Middle frontal gyrus (tissue), 1 donor: ENCODE data around the gene UCN2.
"Not testable (repeated sequence)": the region's sequence is repeated elsewhere in the genome, so short reads cannot be mapped to it uniquely, and the experiment has no call there.

Experiments used
- DNase-seq: peaks from one replicate; pipeline ENCODE4 v3.0.0-alpha.2; 2015; ENCODE audit warnings: low spot score; ENCODE audit errors: extremely low spot score

UCN2 gene

GRCh38 chr3:48538451-48538850 is 25.1 kb downstream of the UCN2 start:
- no peak for DNase-seq

- no peak for DNase-seq
These were observed 26.8 kb downstream of the UCN2 start for GRCh38 chr3:48536785-48537184.

- no peak for DNase-seq
These were observed 27.5 kb downstream of the UCN2 start for GRCh38 chr3:48536116-48536515.

GRCh38 chr3:48535578-48535977 is 28.0 kb downstream of the UCN2 start:
- DNase-seq: no peak

- DNase-seq: no peak
These were observed 30.6 kb downstream of the UCN2 start for GRCh38 chr3:48532977-48533337.

GRCh38 chr3:48532271-48532976 is 31.2 kb downstream of the UCN2 start:
- peak; percentile 52 for DNase-seq

- DNase-seq: not testable (repeated sequence)
These were observed 32.9 kb downstream of the UCN2 start for GRCh38 chr3:48530701-48531100.

GRCh38 chr3:48528754-48529153 is 34.8 kb downstream of the UCN2 start:
- DNase-seq: no peak

GRCh38 chr3:48528048-48528447 is 35.5 kb downstream of the UCN2 start:
- no peak for DNase-seq

- no peak for DNase-seq
These were observed 38.6 kb downstream of the UCN2 start for GRCh38 chr3:48524970-48525369.

- DNase-seq: no peak
These were observed 41.9 kb downstream of the UCN2 start for GRCh38 chr3:48521635-48522034.

GRCh38 chr3:48519277-48519643 is 44.3 kb downstream of the UCN2 start:
- no peak for DNase-seq

GRCh38 chr3:48518638-48519276 is 44.8 kb downstream of the UCN2 start:
- DNase-seq: no peak

GRCh38 chr3:48518069-48518468 is 45.5 kb downstream of the UCN2 start:
- DNase-seq: no peak

GRCh38 chr3:48516571-48516970 is 47.0 kb downstream of the UCN2 start:
- DNase-seq: no peak

- no peak for DNase-seq
These were observed 49.0 kb downstream of the UCN2 start for GRCh38 chr3:48514431-48515227.
